HG03066 (cell line): ENCODE results near the gene RDH16.
A peak's percentile ranks its signal among the peaks of the same experiment; 100 is the strongest.
"Not testable (repeated sequence)": the region's sequence is repeated elsewhere in the genome, so short reads cannot be mapped to it uniquely, and the experiment has no call there.

ENCODE experiments used
- ATAC-seq: cut with Tn5 transposase; IDR thresholded peaks from one replicate; pipeline ENCODE4 v1.9.1; 2021; ENCODE audit warnings: low read depth; ENCODE audit not compliant: unreplicated experiment

RDH16 gene

GRCh38 chr12:56955631-56956256 is 1.7 kb downstream of the RDH16 start:
- ATAC-seq = no peak

GRCh38 chr12:56954958-56955355 is 2.5 kb downstream of the RDH16 start:
- ATAC-seq = no peak

- ATAC-seq = no peak
Measured at GRCh38 chr12:56954057-56954957, 3.1 kb downstream of the RDH16 start.

- no peak for ATAC-seq
Measured at GRCh38 chr12:56953314-56953713, 4.1 kb downstream of the RDH16 start.

- ATAC-seq = no peak
Measured at GRCh38 chr12:56951582-56952339, 5.6 kb downstream of the RDH16 start.

- ATAC-seq = no peak
Measured at GRCh38 chr12:56948881-56949280, 8.5 kb downstream of the RDH16 start.

- no peak for ATAC-seq
Measured at GRCh38 chr12:56948457-56948777, 9.0 kb downstream of the RDH16 start.

- no peak for ATAC-seq
Measured at GRCh38 chr12:56947633-56948456, 9.6 kb downstream of the RDH16 start.

GRCh38 chr12:56943878-56944277 is 13.5 kb downstream of the RDH16 start:
- ATAC-seq = no peak

GRCh38 chr12:56943374-56943773 is 14.0 kb downstream of the RDH16 start:
- not testable (repeated sequence) for ATAC-seq

GRCh38 chr12:56941299-56942017 is 15.9 kb downstream of the RDH16 start:
- ATAC-seq = peak; percentile 78

- ATAC-seq = not testable (repeated sequence)
Measured at GRCh38 chr12:56940942-56941298, 16.5 kb downstream of the RDH16 start.

GRCh38 chr12:56935752-56936151 is 21.7 kb downstream of the RDH16 start:
- no peak for ATAC-seq

GRCh38 chr12:56935157-56935556 is 22.3 kb downstream of the RDH16 start:
- ATAC-seq = no peak

GRCh38 chr12:56933826-56934625 is 23.4 kb downstream of the RDH16 start, which contains the start of gene SDR9C7:
Gene SDR9C7 (minus strand): TSS chr12:56934408. CDS start chr12:56934261, 147 bp downstream.
- no peak for ATAC-seq

- ATAC-seq = no peak
Measured at GRCh38 chr12:56932867-56933266, 24.5 kb downstream of the RDH16 start.

GRCh38 chr12:56932146-56932545 is 25.3 kb downstream of the RDH16 start:
- ATAC-seq = no peak

GRCh38 chr12:56931474-56931978 is 25.9 kb downstream of the RDH16 start:
- no peak for ATAC-seq

- ATAC-seq = no peak
Measured at GRCh38 chr12:56930241-56930640, 27.2 kb downstream of the RDH16 start.
